Pancreas (tissue), 10 donors: Measurements from ENCODE around the gene ESRRA. TPM values are rescaled to one million over a fixed set of nuclear protein-coding genes. Genes with fewer than 3 reads are reported as not detected.

ENCODE experiments used
- ATAC-seq, 4 donors: fragments of 200-7000 bp; cut with Tn5 transposase; one replicate each; pipeline versions ENCODE4 v1.8.0 to v1.9.1; 2020; ENCODE audit warnings: mild to moderate bottlenecking in 4 of 4, moderate library complexity in 4 of 4
- DNase-seq, 6 donors: peaks; one replicate each; pipeline ENCODE4 v3.0.0-alpha.2; 2020
- FAIRE-seq: peaks from 2 replicates; lab custom pipeline; 2012; peaks lifted over from hg19 to GRCh38; lab: Jason Lieb, UNC
- H3K27ac ChIP-seq, 4 donors: fragments of 200-600 bp; sonication (generic); 1 replicate in 3 of 4; 2 replicates in 1 of 4; pipeline versions ENCODE4 v1.5.0 to v1.8.0; 2020
- H3K27me3 ChIP-seq, 4 donors: fragments of 200-600 bp; one replicate each; pipeline ENCODE4 v1.8.0; 2021
- H3K36me3 ChIP-seq, 3 donors: fragments of 200-600 bp; sonication (generic) in 1 of 3; one replicate each; pipeline versions ENCODE4 v1.5.0 to v1.8.0; 2020 to 2021
- H3K4me1 ChIP-seq, 3 donors: fragments of 200-600 bp; one replicate each; pipeline ENCODE4 v1.8.0; 2021
- H3K4me3 ChIP-seq, 4 donors: fragments of 200-600 bp; sonication (generic) in 2 of 4; one replicate each; pipeline versions ENCODE4 v1.5.0 to v1.8.0; 2020 to 2021
- H3K9me3 ChIP-seq, 4 donors: fragments of 200-600 bp; one replicate each; pipeline ENCODE4 v1.8.0; 2021
- WGBS, 2 donors: extraction: QIAGEN DNeasy Blood & Tissue Kit; methylation state at CpG; one replicate each; pipeline ENCODE4 v1.1.7; 2013; 5-methylcytosine and 5-hydroxymethylcytosine counted together
- intact Hi-C, 3 donors: fragments of 100-400 bp; cut with DNase I; formaldehyde crosslinking; loops; one replicate each; pipeline versions ENCODE4 v1.11.1 to v1.14.2; 2022
- polyA plus RNA-seq, 2 donors: library from polyadenylated mRNA; stranded (reverse); fragments of 200-250 nt; gene quantifications; one replicate each; pipeline ENCODE4 v1.2.3, GENCODE V29; 2013
- total RNA-seq, 6 donors: library from RNA; stranded (reverse); fragmentation: NEBNext Ultra II Directional in 4 of 6; extraction: Animal tissue kit (Norgen Biotek cat#: 25700) in 4 of 6; gene quantifications; one replicate each; pipeline versions ENCODE4 v1.2.1 to v1.2.4, GENCODE V29; 2021 to 2023
- TF ChIP-seq, protein P1 (sequence below), 4 donors: fragments of 200-600 bp; sonication (generic) in 3 of 4; IDR thresholded peaks; one replicate each; pipeline versions ENCODE4 v1.5.0 to v1.8.0; 2021; ENCODE audit warnings: antibody characterized with exemption in 4 of 4
- donor health status: healthy with polysubstance abuse.
- donor health status: DM: no; HTN: no; CAD: no; lungs with moderate emphysema.
- donor health status: DM: no; HTN: no; CAD: no.
- donor health status: control.
- donor health status: control.
- donor health status: Bipolar disorder and iron deficiency.
- donor health status: DM: yes; HTN: yes; CAD: no.
- donor health status: DM: no; HTN: no; CAD: no.
- donor health status: DM: no; HTN: no; CAD: no.
- donor health status: DM: yes; HTN: yes; CAD: no.

Gene ESRRA
- total and polyA plus RNA-seq, 8 donors = 28.0 to 62.3 (median 42.2) TPM

DNA sequence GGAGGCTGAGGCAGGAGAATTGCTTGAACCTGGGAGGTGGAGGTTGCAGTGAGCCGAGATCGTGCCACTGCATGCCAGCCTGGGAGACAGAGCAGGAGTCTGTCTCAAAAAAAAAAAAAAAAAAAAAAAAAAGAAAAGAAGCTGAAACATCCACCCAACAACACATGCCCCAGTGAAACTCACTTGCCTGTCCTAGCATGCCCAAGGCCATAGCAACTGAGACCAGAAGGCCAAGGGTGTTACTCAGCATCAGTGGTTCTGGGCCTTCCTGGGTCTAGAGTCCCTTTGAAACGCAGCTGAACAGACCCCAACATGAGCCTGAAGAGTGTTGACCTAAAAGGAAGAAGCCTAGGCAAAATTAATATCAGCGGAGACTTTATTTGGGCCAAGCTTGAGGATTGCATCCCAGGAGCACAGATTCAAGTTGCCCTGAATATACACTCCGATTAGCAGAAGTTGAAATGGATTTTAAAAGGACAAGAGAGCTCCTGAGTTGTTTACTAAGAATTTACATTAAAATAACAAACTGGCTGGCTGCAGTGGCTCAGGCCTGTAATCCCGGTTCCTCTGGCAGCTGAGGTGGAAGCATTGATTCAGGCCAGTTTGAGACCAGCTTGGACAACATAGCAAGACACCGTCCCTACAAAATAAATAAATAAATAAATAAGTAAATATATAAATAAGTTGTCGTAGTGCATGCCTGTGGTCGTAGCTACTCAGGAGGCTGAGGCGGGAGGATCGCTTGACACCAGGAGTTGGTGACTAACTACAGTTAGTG, 19.6 kb downstream of the ESRRA start:
- FAIRE-seq = no peak
- ATAC-seq = no peak
- H3K36me3 ChIP-seq = no peaks in the 10 kb centered on the region
- no peaks in the 10 kb centered on the region for H3K27me3 ChIP-seq
- H3K4me3 ChIP-seq = no peak overlapping the region
- no peak overlapping the region for H3K27ac ChIP-seq
- whole genome bisulfite sequencing, 2 donors = 90 to 93% methylated on average over 11 of the region's 11 CpGs
- TF ChIP-seq, protein P1, sequence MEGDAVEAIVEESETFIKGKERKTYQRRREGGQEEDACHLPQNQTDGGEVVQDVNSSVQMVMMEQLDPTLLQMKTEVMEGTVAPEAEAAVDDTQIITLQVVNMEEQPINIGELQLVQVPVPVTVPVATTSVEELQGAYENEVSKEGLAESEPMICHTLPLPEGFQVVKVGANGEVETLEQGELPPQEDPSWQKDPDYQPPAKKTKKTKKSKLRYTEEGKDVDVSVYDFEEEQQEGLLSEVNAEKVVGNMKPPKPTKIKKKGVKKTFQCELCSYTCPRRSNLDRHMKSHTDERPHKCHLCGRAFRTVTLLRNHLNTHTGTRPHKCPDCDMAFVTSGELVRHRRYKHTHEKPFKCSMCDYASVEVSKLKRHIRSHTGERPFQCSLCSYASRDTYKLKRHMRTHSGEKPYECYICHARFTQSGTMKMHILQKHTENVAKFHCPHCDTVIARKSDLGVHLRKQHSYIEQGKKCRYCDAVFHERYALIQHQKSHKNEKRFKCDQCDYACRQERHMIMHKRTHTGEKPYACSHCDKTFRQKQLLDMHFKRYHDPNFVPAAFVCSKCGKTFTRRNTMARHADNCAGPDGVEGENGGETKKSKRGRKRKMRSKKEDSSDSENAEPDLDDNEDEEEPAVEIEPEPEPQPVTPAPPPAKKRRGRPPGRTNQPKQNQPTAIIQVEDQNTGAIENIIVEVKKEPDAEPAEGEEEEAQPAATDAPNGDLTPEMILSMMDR (IDR thresholded peaks at IDR 0.05) = no peak
- intact Hi-C loops = no loop called here
- no peak for DNase-seq
- no peaks in the 10 kb centered on the region for H3K9me3 ChIP-seq
- peaks cover 0 to 6% (median 0%) of the 10 kb centered on the region in 3 donors for H3K4me1 ChIP-seq

DNA sequence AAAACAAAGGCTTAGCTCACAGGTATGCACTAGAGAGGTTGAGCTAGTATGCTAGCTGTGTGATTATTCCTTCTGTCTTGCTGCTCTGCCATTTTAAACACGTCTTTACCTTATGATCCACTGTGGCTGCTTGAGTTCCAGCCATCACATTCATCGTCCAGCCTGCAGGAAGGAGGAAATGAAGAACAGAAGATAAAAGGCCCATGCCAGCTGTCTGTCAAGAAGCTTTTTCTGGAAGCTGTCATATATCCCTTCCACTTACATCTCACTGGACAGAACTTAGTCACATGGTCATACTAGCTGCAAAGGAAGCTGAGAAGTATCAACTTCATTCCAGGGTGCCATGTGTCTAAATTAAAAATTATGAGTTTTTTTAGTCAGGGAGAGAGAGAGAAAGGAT, 22.1 kb downstream of the ESRRA start:
- ATAC-seq = no peak
- intact Hi-C loops = no loop called here
- Histone ChIP-seq H3K4me1 (peaks cover 4 to 12% (median 8%) of the 10 kb centered on the region in 3 donors), H3K27ac (no peak overlapping the region), H3K27me3 (no peaks in the 10 kb centered on the region), H3K36me3 (no peaks in the 10 kb centered on the region), H3K4me3 (no peak overlapping the region), H3K9me3 (no peaks in the 10 kb centered on the region)
- 83 to 90% methylated on average over 2 of the region's 2 CpGs for WGBS, 2 donors
- TF ChIP-seq, protein P1 (IDR thresholded peaks at IDR 0.05) = no peak
- no peak for DNase-seq
- no peak for FAIRE-seq

GRCh38 chr11:64327993-64328392, 22.7 kb downstream of the ESRRA start:
- no peak for DNase-seq
- Histone ChIP-seq H3K4me3 (no peak overlapping the region), H3K27me3 (no peaks in the 10 kb centered on the region), H3K4me1 (peaks cover 4 to 12% (median 8%) of the 10 kb centered on the region in 3 donors), H3K9me3 (no peaks in the 10 kb centered on the region), H3K36me3 (no peaks in the 10 kb centered on the region), H3K27ac (no peak overlapping the region)
- FAIRE-seq = no peak
- no peak for ATAC-seq
- intact Hi-C loops = no loop called here
- TF ChIP-seq, protein P1 (IDR thresholded peaks at IDR 0.05) = no peak
- WGBS, 2 donors = 62 to 71% methylated on average over 3 of the region's 3 CpGs

- 78 to 80% methylated on average over 11 of the region's 11 CpGs for WGBS, 2 donors
- intact Hi-C loops = no loop called here
Measured at GRCh38 chr11:64330888-64331287, 25.6 kb downstream of the ESRRA start.

More at GRCh38 chr11:64330888-64331287, 25.6 kb downstream of the ESRRA start:
- Histone ChIP-seq H3K4me1 (peaks cover 4 to 12% (median 8%) of the 10 kb centered on the region in 3 donors), H3K4me3 (no peak overlapping the region), H3K27me3 (no peaks in the 10 kb centered on the region), H3K9me3 (no peaks in the 10 kb centered on the region), H3K36me3 (no peaks in the 10 kb centered on the region), H3K27ac (no peak overlapping the region)
- FAIRE-seq = no peak
- no peak for ATAC-seq
- TF ChIP-seq, protein P1 (IDR thresholded peaks at IDR 0.05) = no peak
- no peak for DNase-seq
